Neural cell (in vitro differentiated cells): ENCODE results near the gene H2BK1. TPM values are rescaled to one million over a fixed set of nuclear protein-coding genes. Genes with fewer than 3 reads are reported as not detected.

ENCODE experiments used
- H2AFZ ChIP-seq: fragments of 200-600, 300-800 bp; sonication (generic), shearing (Covaris generic); 2 replicates; pipeline ENCODE4 v1.6.0; 2014; ENCODE audit warnings: low read depth, mild to moderate bottlenecking, antibody characterized with exemption, low read length, moderate library complexity
- H3F3A ChIP-seq: fragments of 200-600 bp; shearing (Covaris generic); 2 replicates; pipeline ENCODE4 v1.6.1; 2016; ENCODE audit warnings: mild to moderate bottlenecking, moderate library complexity, mixed read lengths, antibody characterized with exemption, low read length; ENCODE audit not compliant: insufficient read depth, poor library complexity, severe bottlenecking
- H3K27ac ChIP-seq: fragments of 200-600, 300-800 bp; sonication (generic), shearing (Covaris generic); 2 replicates; pipeline ENCODE4 v1.5.1; 2014; ENCODE audit warnings: mild to moderate bottlenecking, low read length, moderate library complexity
- H3K27me3 ChIP-seq: fragments of 300-800, 200-600 bp; sonication (generic), shearing (Covaris generic); 2 replicates; pipeline ENCODE4 v1.6.0; 2014; ENCODE audit warnings: mild to moderate bottlenecking, low read depth, low read length, moderate library complexity; ENCODE audit not compliant: insufficient read depth
- H3K36me3 ChIP-seq: fragments of 300-800, 200-600 bp; sonication (generic), shearing (Covaris generic); 2 replicates; pipeline ENCODE4 v1.5.1; 2014; ENCODE audit warnings: mild to moderate bottlenecking, antibody characterized with exemption, low read length, moderate library complexity; ENCODE audit not compliant: insufficient read depth
- H3K4me2 ChIP-seq: fragments of 300-800, 200-600 bp; sonication (generic), shearing (Covaris generic); 2 replicates; pipeline ENCODE4 v1.6.0; 2014; ENCODE audit warnings: mild to moderate bottlenecking, low read length
- H3K4me3 ChIP-seq: fragments of 300-800, 200-600 bp; sonication (generic), shearing (Covaris generic); 2 replicates; pipeline ENCODE4 v1.5.1; 2014; ENCODE audit warnings: mild to moderate bottlenecking, low read length, moderate library complexity
- H3K79me2 ChIP-seq: fragments of 200-600 bp; shearing (Covaris generic); replicated peaks from 2 replicates; pipeline ENCODE4 v1.6.0; 2014; ENCODE audit warnings: mild to moderate bottlenecking, low read length, moderate library complexity; ENCODE audit not compliant: insufficient read depth
- H3K9ac ChIP-seq: fragments of 300-800, 200-600 bp; sonication (generic), shearing (Covaris generic); 2 replicates; pipeline ENCODE4 v1.6.1; 2016; ENCODE audit warnings: mild to moderate bottlenecking, low read length, mixed read lengths
- H3K9me2 ChIP-seq: fragments of 200-600 bp; shearing (Covaris generic); 2 replicates; pipeline ENCODE4 v1.6.1; 2016; ENCODE audit warnings: mild to moderate bottlenecking, low read length, mixed read lengths; ENCODE audit not compliant: insufficient read depth
- H3K9me3 ChIP-seq: fragments of 200-600, 300-800 bp; sonication (generic), shearing (Covaris generic); 2 replicates; pipeline ENCODE4 v1.6.1; 2016; ENCODE audit warnings: mild to moderate bottlenecking, mixed run types, low read length, moderate library complexity, mixed read lengths
- H4K20me1 ChIP-seq: fragments of 200-600 bp; shearing (Covaris generic); 2 replicates; pipeline ENCODE4 v1.6.1; 2016; ENCODE audit warnings: mild to moderate bottlenecking, mixed run types; ENCODE audit not compliant: insufficient read depth
- CTCF ChIP-seq: fragments of 450-650 bp; IDR thresholded peaks from 2 replicates; pipeline ENCODE4 v1.5.1; 2014; ENCODE audit warnings: antibody characterized with exemption, mild to moderate bottlenecking, moderate library complexity; ENCODE audit not compliant: poor library complexity, severe bottlenecking
- EP300 ChIP-seq: fragments of 450-650 bp; conservative IDR thresholded peaks from 2 replicates; pipeline ENCODE4 v1.6.1; 2014; ENCODE audit warnings: antibody characterized with exemption, mild to moderate bottlenecking, moderate library complexity; ENCODE audit not compliant: poor library complexity, severe bottlenecking
- EZH2 ChIP-seq: fragments of 200-600, 300-800 bp; shearing (Covaris generic), sonication (generic); IDR thresholded peaks from 2 replicates; pipeline ENCODE4 v1.6.1; 2014; ENCODE audit warnings: antibody characterized with exemption, low read length, borderline replicate concordance, mild to moderate bottlenecking; ENCODE audit not compliant: insufficient read depth, poor library complexity, severe bottlenecking
- MXI1 ChIP-seq: fragments of 450-650 bp; conservative IDR thresholded peaks from 2 replicates; pipeline ENCODE4 v1.6.1; 2014; ENCODE audit warnings: antibody characterized with exemption, mild to moderate bottlenecking; ENCODE audit not compliant: poor library complexity, severe bottlenecking
- POLR2AphosphoS5 ChIP-seq: IDR thresholded peaks from 2 replicates; pipeline ENCODE4 v1.6.1; 2012
- RAD21 ChIP-seq: fragments of 450-650 bp; conservative IDR thresholded peaks from 2 replicates; pipeline ENCODE4 v1.6.1; 2014; ENCODE audit warnings: antibody characterized with exemption, mild to moderate bottlenecking, moderate library complexity
- REST ChIP-seq: IDR thresholded peaks from 2 replicates; pipeline ENCODE4 v1.6.1; 2012; ENCODE audit warnings: borderline replicate concordance
- SMC3 ChIP-seq: fragments of 450-650 bp; conservative IDR thresholded peaks from 2 replicates; pipeline ENCODE4 v1.6.1; 2014; ENCODE audit warnings: antibody characterized with exemption, mild to moderate bottlenecking, moderate library complexity; ENCODE audit not compliant: poor library complexity
- TAF1 ChIP-seq: IDR thresholded peaks from 2 replicates; pipeline ENCODE4 v1.6.1; 2012; ENCODE audit warnings: low read depth
- polyA plus RNA-seq: library from polyadenylated mRNA; depleted of rRNA; stranded (reverse); fragments of >200 nt; gene quantifications from 2 replicates; pipeline ENCODE4 v1.2.3, GENCODE V29; 2014

Gene H2BK1
- polyA plus RNA-seq, 1 donor from 2014 or later = not detected

GRCh38 chr7:151246102-151246850 is 36.0 kb upstream of the H2BK1 start:
- Histone ChIP-seq H3F3A (peaks cover 4% of the 10 kb centered on the region), H3K4me3 (peak overlapping the region; percentile 78)

GRCh38 chr7:151245360-151246101 is 35.2 kb upstream of the H2BK1 start:
- H2AFZ ChIP-seq = no peak overlapping the region
- H3F3A ChIP-seq = peaks cover 4% of the 10 kb centered on the region
- TF ChIP-seq RAD21 = peak; percentile 9
- TF ChIP-seq EZH2 = no peak
- no peaks in the 10 kb centered on the region for H4K20me1 ChIP-seq
- no peaks in the 10 kb centered on the region for H3K9me3 ChIP-seq
- no peaks in the 10 kb centered on the region for H3K9me2 ChIP-seq
- H3K4me3 ChIP-seq = peak overlapping the region; percentile 53
- H3K27me3 ChIP-seq = no peaks in the 10 kb centered on the region
- H3K4me2 ChIP-seq = no peak overlapping the region
- H3K36me3 ChIP-seq = no peaks in the 10 kb centered on the region
- H3K9ac ChIP-seq = peak overlapping the region; percentile 41
- no peak overlapping the region for H3K27ac ChIP-seq
- peaks cover 3% of the 10 kb centered on the region for H3K79me2 ChIP-seq

More at GRCh38 chr7:151246102-151246850, 36.0 kb upstream of the H2BK1 start:
- no peak for TF ChIP-seq RAD21
- no peak for TF ChIP-seq EP300
- no peak for TF ChIP-seq CTCF
- no peak overlapping the region for H3K9ac ChIP-seq
- peaks cover 3% of the 10 kb centered on the region for H3K79me2 ChIP-seq
- H3K9me3 ChIP-seq = no peaks in the 10 kb centered on the region
- no peak overlapping the region for H2AFZ ChIP-seq
- H4K20me1 ChIP-seq = no peaks in the 10 kb centered on the region
- H3K27me3 ChIP-seq = no peaks in the 10 kb centered on the region
- H3K36me3 ChIP-seq = no peaks in the 10 kb centered on the region
- no peak overlapping the region for H3K27ac ChIP-seq
- H3K4me2 ChIP-seq = no peak overlapping the region
- no peaks in the 10 kb centered on the region for H3K9me2 ChIP-seq

- no peaks in the 10 kb centered on the region for H3K9me3 ChIP-seq
- H2AFZ ChIP-seq = no peak overlapping the region
- H3K27ac ChIP-seq = no peak overlapping the region
- H3K9me2 ChIP-seq = no peaks in the 10 kb centered on the region
- H3K4me2 ChIP-seq = no peak overlapping the region
- TF ChIP-seq EZH2 = no peak
- no peak for TF ChIP-seq POLR2AphosphoS5
- TF ChIP-seq EP300 = no peak
- no peak for TF ChIP-seq REST
- TF ChIP-seq RAD21 = no peak
- no peak for TF ChIP-seq TAF1
- TF ChIP-seq SMC3 = no peak
- TF ChIP-seq MXI1 = no peak
- TF ChIP-seq CTCF = no peak
- H3K27me3 ChIP-seq = no peaks in the 10 kb centered on the region
- H3K36me3 ChIP-seq = no peaks in the 10 kb centered on the region
- H3K79me2 ChIP-seq = peaks cover 3% of the 10 kb centered on the region
- peaks cover 4% of the 10 kb centered on the region for H3F3A ChIP-seq
- H3K9ac ChIP-seq = peak overlapping the region; percentile 41
- H3K4me3 ChIP-seq = peak overlapping the region; percentile 53
- H4K20me1 ChIP-seq = no peaks in the 10 kb centered on the region
Measured at GRCh38 chr7:151244841-151245346, 34.6 kb upstream of the H2BK1 start.
